HG02642 (cell line): ENCODE data around the gene SCAF4.
"Not testable (repeated sequence)": the region's sequence is repeated elsewhere in the genome, so short reads cannot be mapped to it uniquely, and the experiment has no call there.

ENCODE experiments used
- ATAC-seq: cut with Tn5 transposase; IDR thresholded peaks from one replicate; pipeline ENCODE4 v1.9.1; 2021; ENCODE audit warnings: mild to moderate bottlenecking; ENCODE audit not compliant: unreplicated experiment, poor library complexity

SCAF4 gene, protein sequence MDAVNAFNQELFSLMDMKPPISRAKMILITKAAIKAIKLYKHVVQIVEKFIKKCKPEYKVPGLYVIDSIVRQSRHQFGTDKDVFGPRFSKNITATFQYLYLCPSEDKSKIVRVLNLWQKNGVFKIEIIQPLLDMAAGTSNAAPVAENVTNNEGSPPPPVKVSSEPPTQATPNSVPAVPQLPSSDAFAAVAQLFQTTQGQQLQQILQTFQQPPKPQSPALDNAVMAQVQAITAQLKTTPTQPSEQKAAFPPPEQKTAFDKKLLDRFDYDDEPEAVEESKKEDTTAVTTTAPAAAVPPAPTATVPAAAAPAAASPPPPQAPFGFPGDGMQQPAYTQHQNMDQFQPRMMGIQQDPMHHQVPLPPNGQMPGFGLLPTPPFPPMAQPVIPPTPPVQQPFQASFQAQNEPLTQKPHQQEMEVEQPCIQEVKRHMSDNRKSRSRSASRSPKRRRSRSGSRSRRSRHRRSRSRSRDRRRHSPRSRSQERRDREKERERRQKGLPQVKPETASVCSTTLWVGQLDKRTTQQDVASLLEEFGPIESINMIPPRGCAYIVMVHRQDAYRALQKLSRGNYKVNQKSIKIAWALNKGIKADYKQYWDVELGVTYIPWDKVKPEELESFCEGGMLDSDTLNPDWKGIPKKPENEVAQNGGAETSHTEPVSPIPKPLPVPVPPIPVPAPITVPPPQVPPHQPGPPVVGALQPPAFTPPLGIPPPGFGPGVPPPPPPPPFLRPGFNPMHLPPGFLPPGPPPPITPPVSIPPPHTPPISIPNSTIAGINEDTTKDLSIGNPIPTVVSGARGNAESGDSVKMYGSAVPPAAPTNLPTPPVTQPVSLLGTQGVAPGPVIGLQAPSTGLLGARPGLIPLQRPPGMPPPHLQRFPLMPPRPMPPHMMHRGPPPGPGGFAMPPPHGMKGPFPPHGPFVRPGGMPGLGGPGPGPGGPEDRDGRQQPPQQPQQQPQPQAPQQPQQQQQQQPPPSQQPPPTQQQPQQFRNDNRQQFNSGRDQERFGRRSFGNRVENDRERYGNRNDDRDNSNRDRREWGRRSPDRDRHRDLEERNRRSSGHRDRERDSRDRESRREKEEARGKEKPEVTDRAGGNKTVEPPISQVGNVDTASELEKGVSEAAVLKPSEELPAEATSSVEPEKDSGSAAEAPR

DNA sequence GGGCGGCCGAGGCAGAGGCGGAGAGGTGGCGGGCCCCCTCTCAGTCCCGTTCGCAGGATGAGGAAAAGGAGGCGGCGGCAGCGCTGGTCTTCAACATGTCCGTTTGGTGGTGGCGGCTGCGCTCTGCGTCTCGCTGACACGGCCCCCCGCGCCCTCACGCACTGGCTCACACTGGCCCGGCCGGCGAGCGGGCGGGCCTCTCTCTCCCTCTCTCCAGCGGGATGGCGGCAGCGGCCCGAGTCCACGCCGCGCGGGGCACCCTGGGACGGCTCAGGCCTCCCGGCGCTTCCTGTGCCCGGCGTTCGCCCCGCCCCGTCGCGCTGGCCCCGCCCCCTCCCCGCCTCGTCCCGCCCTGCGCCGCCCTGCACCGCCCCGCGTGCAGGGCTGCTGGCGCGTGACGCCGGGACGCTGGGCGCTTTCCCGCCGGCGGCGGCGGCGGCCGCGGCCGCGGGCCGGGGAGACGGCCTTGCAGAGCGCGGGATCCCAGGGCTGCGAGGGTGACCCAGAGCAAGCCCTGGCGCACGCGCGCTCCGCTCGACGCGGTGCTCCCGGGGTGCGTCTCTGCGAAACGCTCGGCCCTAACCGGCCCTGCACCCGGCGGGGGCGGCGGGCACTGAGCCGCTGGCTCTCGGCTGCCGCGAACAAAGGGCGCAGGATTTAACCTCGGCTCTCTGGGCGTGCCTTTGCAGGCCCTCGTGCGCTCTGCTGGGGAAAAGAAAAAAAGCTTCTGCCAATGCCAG is at the start of gene SCAF4:
Gene SCAF4, minus strand, starts transcription at position 262 of the 740 bp plus-strand sequence. CDS start 426 bp downstream, outside the sequence.
- ATAC-seq: peak; percentile 87

DNA sequence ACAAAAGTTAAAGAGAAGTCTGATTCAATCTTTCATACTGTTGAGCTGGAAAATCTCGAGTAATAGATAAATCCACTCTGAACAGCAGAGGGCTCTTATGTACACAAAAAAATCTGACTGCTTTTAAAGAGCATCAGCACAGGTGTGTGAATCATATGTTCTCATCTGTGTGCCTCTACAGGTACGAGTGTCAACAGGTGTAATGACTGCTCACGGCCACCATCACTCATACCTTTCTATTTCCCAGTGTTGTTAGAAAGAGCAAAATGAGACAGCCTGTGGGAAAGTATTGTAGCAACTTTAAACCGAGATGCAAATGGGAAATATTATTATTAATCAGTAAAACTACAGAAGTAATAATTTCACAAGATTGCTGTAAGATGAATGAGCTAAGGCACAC is 49.0 kb upstream of the SCAF4 start:
- ATAC-seq: no peak

DNA sequence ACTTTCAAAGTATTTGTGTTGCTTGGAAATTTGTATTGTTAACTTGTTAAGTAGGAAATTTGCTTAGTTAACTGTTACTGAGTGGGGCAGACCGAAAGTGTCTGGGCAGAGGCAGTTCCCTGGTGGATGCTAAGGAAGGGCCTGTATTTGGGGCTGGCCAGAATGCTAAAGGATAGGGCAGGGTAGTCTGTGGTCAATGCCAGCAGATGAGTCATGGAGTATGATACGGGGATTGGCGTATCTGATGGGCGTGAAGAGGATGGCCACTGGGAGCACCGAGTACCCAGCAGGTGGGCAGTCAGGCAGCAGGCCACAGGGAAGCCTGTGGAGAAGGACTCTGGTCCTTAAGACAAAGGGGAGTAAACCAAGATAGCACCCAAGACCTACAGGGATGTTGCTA is 46.6 kb upstream of the SCAF4 start:
- no peak for ATAC-seq

DNA sequence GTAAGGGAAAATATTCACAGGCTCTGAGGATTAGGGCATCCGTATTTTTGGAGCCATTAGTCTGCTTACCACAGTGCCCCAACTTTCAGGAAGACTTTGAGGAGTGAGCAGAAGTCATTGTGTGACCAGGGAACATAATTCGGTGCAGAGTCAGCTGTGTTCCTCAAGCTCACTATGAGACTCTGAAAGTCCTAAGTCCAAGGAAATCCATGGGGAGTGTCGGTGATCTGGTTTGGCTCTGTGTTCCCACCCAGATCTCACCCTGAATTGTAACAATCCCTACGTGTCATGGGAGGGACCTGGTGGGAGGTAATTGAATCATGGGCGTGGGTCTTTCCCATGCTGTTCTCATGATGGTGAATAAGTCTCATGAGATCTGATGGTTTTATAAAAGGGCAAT is 45.9 kb upstream of the SCAF4 start:
- ATAC-seq: no peak

DNA sequence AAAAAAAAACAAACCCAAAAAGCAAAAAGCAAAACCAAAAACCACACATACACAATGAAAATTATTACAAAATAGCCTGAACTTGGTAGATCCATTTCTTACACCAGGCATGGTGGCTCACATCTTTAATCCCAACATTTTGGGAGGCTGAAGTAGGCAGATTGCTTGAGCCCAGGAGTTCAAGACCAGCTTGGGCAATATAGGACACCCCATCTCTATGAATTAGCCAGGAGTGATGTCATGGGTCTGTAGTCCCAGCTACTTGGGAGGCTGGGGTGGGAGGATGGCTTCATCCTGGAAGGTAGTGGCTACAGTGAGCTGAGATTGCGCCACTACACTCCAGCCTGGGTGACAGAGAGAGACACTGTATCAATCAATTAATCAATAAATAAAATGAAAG is 42.1 kb upstream of the SCAF4 start:
- no peak for ATAC-seq

DNA sequence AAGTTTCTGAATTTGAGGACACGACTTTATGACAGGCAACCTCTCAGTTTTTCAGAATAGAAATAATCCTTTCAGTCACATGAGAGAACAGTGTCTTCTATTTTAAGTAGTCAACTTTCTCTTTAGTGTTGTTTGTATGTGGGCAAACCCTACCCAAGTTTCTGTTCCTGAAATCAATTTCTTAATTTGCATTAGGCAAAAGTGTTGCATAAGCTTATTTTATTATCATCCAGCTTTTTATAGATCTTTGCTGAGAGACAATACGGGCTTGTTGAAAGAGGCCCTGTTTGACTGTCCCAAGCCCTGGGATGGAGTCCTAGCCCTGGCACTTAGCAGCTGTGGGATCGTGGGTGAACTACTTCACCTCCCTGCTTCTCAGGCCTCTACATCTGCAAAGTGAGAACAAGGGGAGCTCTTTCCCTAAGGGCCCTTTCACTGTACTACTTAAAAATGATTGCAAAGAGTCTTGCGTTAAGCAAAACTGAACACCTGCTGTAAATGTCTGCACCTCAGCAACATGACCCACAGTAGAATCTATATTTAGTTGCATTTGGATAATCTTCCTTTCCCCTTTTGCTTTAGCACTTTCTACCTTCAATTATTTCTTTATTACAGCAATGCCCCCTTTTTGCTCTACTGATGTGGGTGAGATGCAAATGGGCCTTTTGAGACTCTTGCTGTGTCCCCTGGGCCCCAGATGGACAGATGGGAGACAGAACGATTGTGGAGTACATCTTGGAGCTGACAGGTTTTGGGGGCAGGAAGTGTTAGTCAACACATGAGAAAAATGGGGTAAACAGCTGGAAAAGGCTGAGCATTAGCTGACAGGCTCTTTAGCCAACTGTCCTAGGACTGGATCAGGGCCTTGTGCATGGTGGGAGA is 41.0 kb upstream of the SCAF4 start:
- ATAC-seq: peak; percentile 78

DNA sequence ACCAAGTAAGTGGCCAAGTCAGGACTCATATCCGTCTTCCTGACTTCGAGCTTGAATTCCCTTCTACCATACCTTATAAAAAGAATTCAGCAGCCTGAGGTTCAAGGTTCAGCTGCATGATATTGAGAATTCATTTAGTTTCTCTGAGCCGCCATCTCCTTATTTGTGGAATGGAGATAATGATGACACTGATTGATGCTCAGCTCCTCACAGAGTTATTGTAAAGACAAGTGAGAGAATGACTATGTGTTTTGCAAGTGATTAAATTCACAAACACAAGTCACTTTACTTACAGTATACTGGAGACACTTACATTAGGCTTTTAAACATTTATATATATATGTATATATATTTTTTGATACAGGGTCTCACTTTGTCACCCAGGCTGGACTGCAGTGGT is 39.8 kb upstream of the SCAF4 start:
- no peak for ATAC-seq

DNA sequence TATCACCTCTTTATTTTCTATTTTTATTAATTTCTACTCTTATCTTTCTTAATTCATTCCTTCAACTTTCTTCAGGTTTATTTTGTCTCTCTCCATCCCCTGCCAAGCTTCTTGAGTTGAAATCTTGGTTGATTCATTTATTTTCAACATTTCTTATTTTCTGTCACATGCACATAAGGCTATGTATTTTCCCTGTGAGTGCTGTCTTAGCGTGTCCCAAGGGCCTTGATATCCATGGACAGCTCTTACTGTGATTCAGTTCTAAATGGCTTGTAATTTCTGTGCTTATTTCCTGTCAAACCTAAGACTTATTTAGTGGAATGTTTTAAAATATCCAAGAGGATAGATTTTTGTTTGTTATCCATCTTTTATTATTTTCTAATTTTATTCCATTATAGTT is 36.8 kb upstream of the SCAF4 start:
- no peak for ATAC-seq

DNA sequence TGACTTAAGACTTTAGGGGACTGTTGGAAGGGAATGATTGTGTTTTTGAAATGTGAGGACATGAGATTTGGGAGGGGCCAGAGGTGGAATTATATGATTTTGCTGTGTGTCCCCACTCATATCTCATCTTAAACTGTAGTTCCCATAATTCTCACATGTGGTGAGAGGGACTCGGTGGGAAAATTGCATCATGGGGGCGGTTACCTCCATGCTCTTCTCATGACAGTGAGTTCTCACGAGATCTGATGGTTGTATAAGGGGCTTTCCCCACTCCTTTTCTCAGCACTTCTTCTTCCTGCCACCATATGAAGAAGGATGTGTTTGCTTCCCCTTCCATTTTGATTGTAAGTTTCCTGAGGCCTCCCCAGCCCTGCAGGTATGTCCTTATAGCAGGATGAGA is 35.0 kb upstream of the SCAF4 start:
- no peak for ATAC-seq

DNA sequence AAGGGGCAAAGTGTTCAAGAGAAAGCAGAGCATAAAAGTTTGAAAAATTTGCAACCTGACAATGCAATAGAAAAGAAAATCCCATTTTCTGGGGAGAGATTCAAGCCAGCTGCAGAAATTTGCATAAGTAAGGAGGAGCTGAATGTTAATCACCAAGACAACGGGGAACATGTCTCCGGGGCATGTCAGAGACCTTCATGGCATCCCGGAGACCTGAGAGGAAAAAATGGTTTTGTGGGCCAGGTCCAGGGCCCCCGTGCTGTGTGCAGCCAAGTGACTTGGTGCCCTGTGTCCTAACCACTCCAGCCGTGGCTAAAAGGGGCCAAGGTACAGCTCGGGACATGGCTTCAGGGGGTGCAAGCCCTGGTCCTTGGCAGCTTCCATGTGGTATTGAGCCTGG is 33.9 kb upstream of the SCAF4 start:
- not testable (repeated sequence) for ATAC-seq

DNA sequence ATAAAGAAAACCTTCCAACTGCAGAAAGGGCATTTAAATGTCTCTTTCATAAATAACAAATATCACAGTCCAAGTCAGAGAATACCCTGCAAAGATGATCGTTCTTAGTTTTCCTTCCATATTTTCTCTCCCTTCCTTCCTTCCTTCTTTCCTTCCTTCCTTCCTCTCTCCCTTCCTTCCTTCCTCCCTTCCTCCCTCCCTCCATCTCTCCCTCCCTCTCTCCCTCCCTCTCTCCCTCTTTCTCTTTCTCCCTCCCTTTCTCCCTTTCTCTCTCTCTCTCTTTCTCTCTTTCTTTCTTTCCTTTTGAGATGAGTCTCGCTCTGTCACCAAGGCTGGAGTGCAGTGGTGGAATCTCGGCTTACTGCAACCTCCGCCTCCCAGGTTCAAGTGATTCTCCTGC is 29.0 kb upstream of the SCAF4 start:
- ATAC-seq: no peak

DNA sequence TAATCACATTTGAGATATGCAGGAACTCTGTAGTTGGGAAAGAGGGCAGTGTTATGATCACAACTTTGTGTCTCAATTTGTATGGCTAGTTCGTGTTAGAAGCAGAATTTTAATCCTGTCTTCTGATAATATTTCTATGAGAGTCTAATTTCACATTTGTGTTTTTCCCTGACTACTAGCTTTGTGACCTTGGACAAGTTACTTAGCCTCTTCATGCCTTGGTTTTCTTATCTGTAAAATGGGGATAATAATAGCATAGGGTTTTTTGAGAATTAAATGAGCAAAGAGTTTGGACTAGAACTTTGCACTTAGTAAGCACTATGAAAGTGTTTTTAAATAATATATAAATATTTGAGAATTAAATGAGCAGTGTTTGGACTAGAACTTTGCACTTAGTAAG is 24.9 kb upstream of the SCAF4 start:
- ATAC-seq: no peak

DNA sequence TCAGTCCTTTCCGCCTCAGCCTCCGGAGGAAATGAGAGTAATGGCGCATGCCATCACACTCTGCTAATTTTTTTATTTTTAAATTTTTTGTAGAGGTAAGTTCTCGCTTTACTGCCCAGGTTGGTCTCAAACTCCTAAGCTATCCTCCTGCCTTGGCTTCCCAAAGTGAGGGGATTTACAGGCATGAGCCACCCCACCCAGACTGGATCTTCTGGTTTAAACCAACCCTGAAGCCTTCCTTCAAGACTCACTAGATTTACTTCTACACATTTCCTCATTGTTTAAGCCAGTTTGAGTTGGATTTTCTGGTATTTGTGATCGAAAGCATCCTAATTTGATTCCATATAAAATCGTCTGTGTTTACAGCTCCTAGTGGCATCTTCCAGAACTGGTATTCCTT is 23.1 kb upstream of the SCAF4 start:
- ATAC-seq: no peak

DNA sequence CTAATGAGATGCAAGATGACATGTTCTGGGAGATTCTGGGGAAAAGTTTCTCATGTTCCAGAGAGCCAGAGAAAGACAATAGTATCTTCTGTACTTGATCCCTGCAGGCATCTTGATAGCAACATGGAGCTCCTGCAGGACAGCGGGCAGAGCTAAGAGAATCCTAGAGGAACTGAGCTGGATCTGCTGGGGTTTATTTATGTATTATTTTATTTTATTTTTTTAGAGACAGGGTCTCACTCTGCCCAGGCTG is 22.7 kb upstream of the SCAF4 start:
- no peak for ATAC-seq

DNA sequence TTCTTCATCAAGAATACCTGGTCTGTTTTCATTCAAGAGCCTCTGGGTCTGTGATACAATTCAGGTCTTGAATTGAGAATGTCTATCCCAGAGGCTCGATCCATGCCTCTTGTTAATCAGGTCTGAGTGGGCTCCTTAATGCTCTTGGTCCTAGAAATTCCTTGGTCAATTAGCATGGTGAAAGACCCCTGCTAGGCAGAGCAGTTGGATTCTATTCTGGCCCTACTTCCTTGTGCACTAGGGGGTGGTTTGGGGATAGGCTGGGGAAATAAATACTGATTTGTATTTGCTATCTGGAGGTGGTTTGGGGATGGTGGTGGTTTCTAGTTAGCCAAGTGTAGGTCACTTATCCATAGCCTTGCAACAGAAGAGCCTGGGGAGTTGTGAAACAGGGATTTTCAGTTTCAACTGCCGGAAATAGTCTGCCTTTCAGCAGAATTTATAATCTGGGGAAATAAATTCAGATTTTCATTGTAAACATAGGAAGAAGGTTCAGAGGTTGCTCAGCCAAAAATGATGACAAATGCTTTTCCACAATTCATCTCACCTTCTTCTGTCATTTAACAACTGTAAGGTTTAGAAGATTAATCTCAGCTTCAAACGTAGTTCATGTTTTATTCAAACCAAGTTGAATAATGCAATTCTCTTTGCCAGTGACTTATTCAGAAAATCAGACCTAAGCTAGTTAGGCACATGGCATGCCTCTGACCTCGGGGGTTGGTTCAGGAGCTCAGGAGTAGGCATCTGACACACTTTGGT is 22.2 kb upstream of the SCAF4 start:
- no peak for ATAC-seq

DNA sequence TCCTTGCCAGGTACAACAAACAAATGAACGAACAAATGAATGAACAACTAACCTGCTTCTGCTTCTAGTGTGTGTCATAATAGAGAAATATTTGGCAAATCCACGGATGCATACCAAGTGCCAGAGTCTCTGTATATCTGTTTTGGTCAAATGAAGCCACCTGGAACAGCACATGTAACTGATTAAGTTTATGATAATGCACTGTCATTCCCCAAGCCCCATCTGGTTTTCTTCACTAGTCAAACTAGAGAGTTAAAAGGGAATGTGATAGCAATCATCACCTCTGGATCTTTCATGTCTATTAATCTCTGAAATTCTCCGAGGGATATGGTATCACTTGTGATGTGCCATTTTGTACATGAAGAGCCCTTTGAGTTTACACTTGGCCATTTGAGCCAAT is 21.0 kb upstream of the SCAF4 start:
- ATAC-seq: no peak

DNA sequence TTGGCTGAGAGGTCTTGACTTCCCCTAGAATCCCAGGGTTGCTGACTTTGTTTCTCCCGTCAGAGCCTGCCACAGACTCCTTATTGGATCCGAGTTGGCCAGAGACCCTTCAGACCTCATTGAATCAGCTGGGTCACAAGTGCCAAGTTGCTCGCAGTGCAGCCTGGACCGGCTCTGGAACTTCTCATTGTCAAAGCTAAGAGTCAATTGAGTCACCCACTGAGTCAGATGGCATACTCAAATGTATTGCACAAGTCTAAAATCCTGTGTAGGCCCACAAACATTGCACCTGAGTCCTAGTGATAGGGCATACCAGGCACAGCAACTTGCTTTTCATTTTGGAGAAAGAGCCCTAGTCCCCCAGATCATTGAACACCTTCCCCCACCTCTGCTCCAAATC is 20.4 kb upstream of the SCAF4 start:
- no peak for ATAC-seq

DNA sequence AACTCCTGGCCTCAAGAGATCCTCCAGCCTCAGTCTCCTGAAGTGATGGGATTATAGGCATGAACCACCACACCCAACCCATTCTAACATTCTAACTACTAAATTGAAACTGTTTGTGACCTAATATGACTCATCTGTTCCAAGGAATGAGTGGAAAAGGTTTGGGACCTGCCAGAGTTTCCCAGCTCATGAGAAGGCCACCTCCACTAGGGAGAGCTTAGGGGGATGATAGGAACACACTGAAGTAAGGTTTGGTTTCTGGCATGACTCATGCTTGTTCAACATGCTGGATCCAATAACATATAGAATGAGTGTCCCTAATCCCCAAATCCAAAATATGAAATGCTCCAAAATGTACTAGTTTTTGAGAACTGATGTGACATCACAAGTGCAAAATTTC is 18.9 kb upstream of the SCAF4 start:
- no peak for ATAC-seq

DNA sequence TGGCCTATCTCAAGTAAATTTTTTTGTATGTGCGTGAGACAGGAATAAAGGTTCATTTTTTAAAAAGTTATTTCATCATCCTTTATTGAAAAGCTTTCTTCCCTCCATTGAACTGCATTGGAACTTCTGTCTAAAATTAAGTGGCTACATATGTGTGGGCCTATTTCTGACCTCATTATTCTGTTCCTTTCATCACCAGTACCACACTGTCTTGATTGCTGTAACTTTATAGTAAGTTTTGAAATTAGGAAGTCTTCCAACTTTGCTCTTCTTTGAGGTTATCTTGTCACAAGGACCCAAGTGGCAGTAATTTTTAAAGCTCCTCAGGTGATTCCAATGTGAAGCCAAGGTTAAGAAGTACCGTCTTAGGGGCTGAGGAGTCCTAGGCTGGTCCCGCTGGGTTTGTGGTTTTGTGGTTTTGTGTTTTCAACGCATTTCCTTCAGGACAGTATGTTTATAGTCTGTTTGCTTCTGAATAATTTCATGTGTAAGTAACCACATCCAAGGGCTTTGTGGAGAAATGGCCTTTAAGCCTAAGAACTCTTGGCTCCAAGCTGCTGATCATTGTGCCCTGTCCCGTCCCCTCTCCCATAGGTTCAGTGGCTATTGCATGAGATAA is 12.4 kb upstream of the SCAF4 start:
- no peak for ATAC-seq
